IgD-negative memory B cell (primary cell): ENCODE results near the gene AP1AR. TPM values are rescaled to one million over a fixed set of nuclear protein-coding genes. Genes with fewer than 3 reads are reported as not detected.
"Not testable (repeated sequence)": the region's sequence is repeated elsewhere in the genome, so short reads cannot be mapped to it uniquely, and the experiment has no call there.

Experiments used
- H3K27ac Mint-ChIP-seq, 3 donors: one replicate each; pipeline ENCODE4 v1.8.0; 2020 to 2022; ENCODE audit warnings: mild to moderate bottlenecking in 3 of 3, mixed read lengths in 3 of 3, moderate library complexity in 1 of 3
- H3K27me3 Mint-ChIP-seq: one replicate; pipeline ENCODE4 v1.8.0; 2021; ENCODE audit warnings: mixed read lengths
- H3K36me3 Mint-ChIP-seq: one replicate; pipeline ENCODE4 v1.8.0; 2020; ENCODE audit warnings: mild to moderate bottlenecking, mixed read lengths
- H3K4me1 Mint-ChIP-seq, 3 donors: one replicate each; pipeline ENCODE4 v1.8.0; 2020 to 2022; ENCODE audit warnings: mixed read lengths in 3 of 3, mild to moderate bottlenecking in 1 of 3
- H3K4me3 Mint-ChIP-seq, 4 donors: one replicate each; pipeline ENCODE4 v1.8.0; 2020 to 2022; ENCODE audit warnings: mild to moderate bottlenecking in 4 of 4, mixed read lengths in 4 of 4, moderate library complexity in 3 of 4
- H3K9me3 Mint-ChIP-seq, 3 donors: one replicate each; pipeline ENCODE4 v1.8.0; 2020 to 2021; ENCODE audit warnings: mixed read lengths in 3 of 3, mild to moderate bottlenecking in 1 of 3
- polyA plus RNA-seq: library from polyadenylated mRNA; unstranded; fragments of 300-500 nt; fragmentation: Illumina TruSeq; gene quantifications from one replicate; pipeline ENCODE4 v1.2.3, GENCODE V29; 2021

Gene AP1AR
- polyA plus RNA-seq, 1 donor from 2014 or later: 17.4 TPM

DNA sequence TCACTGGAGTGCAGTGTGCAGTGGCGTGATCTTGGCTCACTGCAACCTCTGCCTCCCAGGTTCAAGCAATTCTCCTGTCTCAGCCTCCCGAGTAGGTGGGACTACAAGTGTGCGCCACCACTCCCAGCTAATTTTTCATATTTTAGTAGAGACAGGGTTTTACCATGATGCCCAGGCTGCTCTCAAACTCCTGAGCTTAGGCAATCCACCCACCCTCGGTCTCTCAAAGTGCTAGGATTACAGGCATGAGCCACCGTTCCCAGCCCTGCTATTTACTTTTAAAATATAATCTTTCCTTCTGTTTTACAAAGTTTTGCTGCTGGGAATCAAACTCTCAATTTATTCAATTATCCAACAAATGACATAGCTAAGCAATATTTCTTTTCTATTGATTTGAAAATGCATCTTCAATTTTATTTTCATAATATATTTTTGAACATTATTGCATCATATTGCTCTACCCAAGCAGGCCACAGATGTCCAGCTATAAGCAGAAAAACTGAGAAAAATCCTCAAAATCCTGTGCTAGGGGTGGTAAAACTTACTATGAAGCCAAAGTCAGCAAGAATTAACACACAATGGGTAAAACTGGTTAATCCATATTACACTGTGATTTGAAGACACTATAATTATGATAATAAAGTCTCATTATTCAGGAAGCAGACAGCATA is 48.9 kb downstream of the AP1AR start:
- H3K36me3 Mint-ChIP-seq: peaks cover 11% of the 10 kb centered on the region
- H3K4me3 Mint-ChIP-seq: peak overlapping the region; percentile 83 to 97 (median 94)
- H3K27ac Mint-ChIP-seq: peak overlapping the region; percentile 75 to 97 (median 92)

GRCh38 chr4:112281895-112282398 is 50.4 kb downstream of the AP1AR start:
- peak overlapping the region; percentile 5 to 97 (median 82) for H3K4me3 Mint-ChIP-seq
- peaks cover 11% of the 10 kb centered on the region for H3K36me3 Mint-ChIP-seq
- not testable (repeated sequence) for H3K27me3 Mint-ChIP-seq, H3K9me3 Mint-ChIP-seq
- H3K27ac Mint-ChIP-seq: peak overlapping the region; percentile 69 to 97 (median 75)
- H3K4me1 Mint-ChIP-seq: peaks cover 58 to 67% (median 60%) of the 10 kb centered on the region in 3 donors

More for the DNA sequence above, 48.9 kb downstream of the AP1AR start:
- H3K27me3 Mint-ChIP-seq: no peaks in the 10 kb centered on the region
- H3K9me3 Mint-ChIP-seq: peaks cover 0 to 3% (median 0%) of the 10 kb centered on the region in 3 donors
- H3K4me1 Mint-ChIP-seq: peaks cover 51 to 67% (median 66%) of the 10 kb centered on the region in 3 donors

- peaks cover 11% of the 10 kb centered on the region for H3K36me3 Mint-ChIP-seq
- H3K27me3 Mint-ChIP-seq: no peaks in the 10 kb centered on the region
- peaks cover 60 to 68% (median 66%) of the 10 kb centered on the region in 3 donors for H3K4me1 Mint-ChIP-seq
- H3K4me3 Mint-ChIP-seq: peak overlapping the region; percentile 78 to 99 (median 92)
- H3K9me3 Mint-ChIP-seq: peaks cover 0 to 6% (median 0%) of the 10 kb centered on the region in 3 donors
- peak overlapping the region; percentile 69 to 97 (median 75) for H3K27ac Mint-ChIP-seq
These were observed 51.5 kb downstream of the AP1AR start for GRCh38 chr4:112282860-112283667.

GRCh38 chr4:112284166-112284565 is 52.6 kb downstream of the AP1AR start:
- no peaks in the 10 kb centered on the region for H3K27me3 Mint-ChIP-seq
- peaks cover 11% of the 10 kb centered on the region for H3K36me3 Mint-ChIP-seq
- peaks cover 60 to 68% (median 64%) of the 10 kb centered on the region in 3 donors for H3K4me1 Mint-ChIP-seq
- H3K9me3 Mint-ChIP-seq: peaks cover 0 to 6% (median 0%) of the 10 kb centered on the region in 3 donors
- peak overlapping the region; percentile 75 to 97 (median 84) for H3K27ac Mint-ChIP-seq
- peak overlapping the region; percentile 95 to 99 (median 98) for H3K4me3 Mint-ChIP-seq

DNA sequence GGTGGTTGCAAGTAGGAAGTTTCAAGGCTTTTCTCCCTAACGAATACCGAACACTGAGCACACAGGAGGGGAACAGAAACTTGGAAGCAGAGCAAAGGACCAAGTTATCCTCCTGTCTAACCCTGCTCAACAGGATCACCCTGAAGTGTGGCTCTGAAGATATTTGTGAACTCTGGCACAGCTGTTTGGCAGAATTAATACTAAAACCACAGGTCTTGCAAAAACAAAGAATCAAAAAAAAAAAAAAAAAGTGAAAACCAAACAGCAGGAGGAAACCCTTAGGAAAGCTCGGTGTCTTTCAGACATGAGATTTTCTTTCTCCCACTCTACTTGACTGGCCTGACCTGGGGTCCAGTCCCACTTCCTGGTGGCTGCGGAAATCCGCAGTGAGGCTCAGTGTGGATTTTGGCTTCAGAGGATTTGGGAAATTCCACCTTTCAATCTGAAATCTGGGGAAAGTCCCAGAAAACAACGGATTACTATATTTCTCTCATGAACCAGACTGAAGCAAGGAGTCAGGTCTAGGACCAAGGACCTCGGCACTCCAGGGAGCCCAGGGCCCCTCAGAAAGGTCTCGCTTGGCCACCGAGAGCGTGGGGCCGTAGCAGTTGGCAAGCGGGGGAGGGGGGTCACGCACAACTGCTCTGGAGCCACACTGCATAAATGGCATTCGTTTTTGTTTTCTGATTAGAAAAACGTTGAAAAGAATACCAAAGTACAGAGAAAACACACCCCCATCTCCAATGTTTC is 53.2 kb downstream of the AP1AR start:
- Mint-ChIP-seq H3K27me3 (no peaks in the 10 kb centered on the region), H3K4me1 (peaks cover 60 to 70% (median 65%) of the 10 kb centered on the region in 3 donors), H3K4me3 (peak overlapping the region; percentile 95 to 99 (median 98)), H3K9me3 (peaks cover 0 to 6% (median 0%) of the 10 kb centered on the region in 3 donors), H3K27ac (peak overlapping the region; percentile 84 to 97 (median 91)), H3K36me3 (peaks cover 11% of the 10 kb centered on the region)

GRCh38 chr4:112287258-112287989 is 55.8 kb downstream of the AP1AR start:
- Mint-ChIP-seq H3K9me3 (peaks cover 0 to 3% (median 0%) of the 10 kb centered on the region in 3 donors), H3K4me1 (peaks cover 42 to 53% (median 51%) of the 10 kb centered on the region in 3 donors), H3K4me3 (peak overlapping the region; percentile 77 to 99 (median 93)), H3K27ac (peak overlapping the region; percentile 84 to 98 (median 97)), H3K36me3 (peaks cover under 1% of the 10 kb centered on the region), H3K27me3 (no peaks in the 10 kb centered on the region)

DNA sequence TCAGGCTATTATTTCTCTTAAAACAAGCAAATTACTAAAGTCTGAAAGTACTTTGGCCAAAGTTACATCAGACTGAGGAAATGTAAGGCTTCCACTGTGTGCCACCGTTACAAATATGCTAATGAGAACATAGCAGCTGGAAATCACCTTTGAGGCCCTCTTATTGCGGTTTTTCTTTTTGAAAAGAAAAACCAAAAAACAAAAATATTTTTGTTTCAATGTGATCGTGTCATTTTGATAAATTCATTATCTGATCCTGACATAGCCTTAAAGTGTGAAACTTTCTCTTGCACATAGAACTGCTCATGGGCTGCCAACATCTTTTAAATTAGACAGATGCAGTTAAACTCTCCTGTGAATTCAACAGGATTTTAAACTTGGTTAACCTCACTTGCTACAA is 56.9 kb downstream of the AP1AR start:
- Mint-ChIP-seq H3K4me1 (peaks cover 33 to 44% (median 44%) of the 10 kb centered on the region in 3 donors), H3K4me3 (peak overlapping the region; percentile 51 to 97 (median 79)), H3K9me3 (peaks cover 0 to 3% (median 0%) of the 10 kb centered on the region in 3 donors)

DNA sequence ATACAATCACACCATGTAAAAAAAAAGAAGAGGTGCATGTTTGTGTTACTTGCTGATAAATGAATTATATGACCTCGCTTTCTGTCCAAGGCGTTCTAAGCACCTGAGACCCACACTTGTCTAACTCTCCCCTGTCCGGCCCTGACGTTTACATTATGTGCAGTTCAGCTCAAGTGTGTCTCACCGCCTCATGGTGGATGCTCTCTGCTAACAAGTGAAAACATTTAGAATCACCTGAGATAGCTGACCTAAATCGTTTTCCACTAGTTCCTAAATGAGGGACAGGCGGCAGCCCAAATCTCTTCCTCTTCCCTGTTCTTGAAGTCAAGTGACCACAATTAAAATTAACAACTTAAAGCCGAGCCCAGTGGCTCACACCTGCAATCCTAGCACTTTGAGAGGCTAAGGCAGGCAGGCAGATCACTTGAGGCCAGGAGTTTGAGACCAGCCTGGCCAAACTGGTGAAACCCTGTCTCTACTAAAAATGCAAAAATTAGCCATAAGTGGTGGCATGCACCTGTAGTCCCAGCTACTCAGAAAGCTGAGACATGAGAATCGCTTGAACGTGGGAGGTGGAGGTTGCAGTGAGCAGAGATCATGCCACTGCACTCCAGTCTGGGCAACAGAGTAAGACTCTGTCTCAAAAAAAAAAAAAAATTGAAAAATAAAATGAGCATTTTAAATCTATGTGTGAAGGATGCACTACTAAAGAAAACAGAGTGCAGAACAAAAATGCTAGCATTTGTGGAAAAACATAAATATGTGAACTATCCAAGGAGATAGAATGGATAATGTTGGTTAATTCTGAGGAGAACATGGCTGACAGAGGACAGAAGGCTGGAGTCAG is 58.0 kb downstream of the AP1AR start:
- Mint-ChIP-seq H3K4me1 (peaks cover 28 to 41% (median 36%) of the 10 kb centered on the region in 3 donors), H3K27me3 (no peaks in the 10 kb centered on the region), H3K9me3 (peaks cover 0 to 3% (median 0%) of the 10 kb centered on the region in 3 donors)

More for the DNA sequence above, 56.9 kb downstream of the AP1AR start:
- Mint-ChIP-seq H3K36me3 (no peaks in the 10 kb centered on the region), H3K27ac (peak overlapping the region; percentile 84 to 97 (median 95)), H3K27me3 (no peaks in the 10 kb centered on the region)

DNA sequence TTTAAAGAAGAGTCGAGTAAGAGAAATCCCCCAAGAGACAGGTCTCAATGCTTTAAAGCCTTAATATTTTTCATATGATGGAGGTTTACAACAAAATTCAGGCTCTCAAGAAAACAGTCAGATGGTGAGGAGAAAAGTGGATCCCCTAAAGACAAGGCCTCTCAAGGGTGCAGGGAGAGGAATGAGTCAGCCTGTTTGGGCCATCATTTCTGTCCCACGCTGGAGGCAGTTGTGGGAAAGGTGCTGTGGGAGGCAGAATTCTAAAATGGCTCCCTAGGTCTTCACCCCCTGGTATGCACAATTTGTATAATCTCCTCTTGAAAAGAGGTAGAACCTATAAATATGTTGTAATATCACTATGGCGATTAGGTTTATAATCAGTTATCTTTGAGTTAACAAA is 58.8 kb downstream of the AP1AR start:
- no peaks in the 10 kb centered on the region for H3K36me3 Mint-ChIP-seq
- peak overlapping the region in 1 of 4 donors; percentile 20 for H3K4me3 Mint-ChIP-seq
- peak overlapping the region in 2 of 3 donors; percentile 84 to 97 for H3K27ac Mint-ChIP-seq
- H3K9me3 Mint-ChIP-seq: peaks cover 0 to 3% (median 0%) of the 10 kb centered on the region in 3 donors
- H3K4me1 Mint-ChIP-seq: peaks cover 27 to 41% (median 34%) of the 10 kb centered on the region in 3 donors
- no peaks in the 10 kb centered on the region for H3K27me3 Mint-ChIP-seq

More for the DNA sequence above, 58.0 kb downstream of the AP1AR start:
- H3K27ac Mint-ChIP-seq: peak overlapping the region; percentile 84 to 97 (median 95)
- no peaks in the 10 kb centered on the region for H3K36me3 Mint-ChIP-seq
- H3K4me3 Mint-ChIP-seq: peak overlapping the region; percentile 23 to 97 (median 73)

DNA sequence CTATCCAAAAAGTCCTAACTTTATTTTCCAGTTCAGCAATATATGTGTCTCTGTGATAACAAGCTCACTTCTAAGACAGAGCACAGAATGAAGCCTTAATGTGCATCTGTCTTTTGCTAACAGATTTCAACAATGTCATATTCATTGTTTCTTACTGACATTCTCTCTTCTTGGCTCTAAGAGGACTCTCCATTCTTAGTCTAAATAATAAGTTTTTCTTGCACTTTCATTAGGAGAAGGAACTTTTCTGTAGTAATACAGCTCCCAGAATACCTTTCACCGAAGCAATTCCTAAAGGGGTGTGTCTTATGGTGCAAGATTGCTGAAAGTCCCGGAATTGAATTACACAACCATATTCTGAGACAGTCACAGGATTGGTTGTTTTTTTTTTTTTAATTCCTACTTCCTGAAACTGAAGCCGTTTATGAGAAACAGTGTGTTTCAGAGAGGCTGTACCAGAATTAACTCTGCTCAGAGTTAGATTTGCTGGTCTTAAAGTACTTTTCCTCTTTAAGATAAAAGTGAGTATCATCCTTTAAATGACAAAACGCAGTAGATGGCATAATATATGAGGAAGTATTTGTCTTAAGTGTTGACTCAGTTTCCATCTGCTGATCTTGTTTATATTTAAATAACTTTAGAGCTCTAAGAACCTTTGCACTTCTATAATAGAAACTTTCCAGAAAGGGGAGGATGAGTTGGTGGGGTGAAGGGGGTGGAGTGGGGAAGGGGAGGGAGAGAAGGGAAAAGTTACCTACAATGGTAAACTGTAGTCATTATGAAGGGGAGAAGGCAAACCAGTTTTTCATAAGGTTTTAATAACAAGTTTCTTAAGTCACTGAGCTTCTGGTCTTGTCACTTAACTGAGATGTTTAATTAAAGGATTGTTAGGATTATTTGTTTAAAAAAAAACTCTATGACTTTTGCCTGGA is 65.6 kb downstream of the AP1AR start, which contains the start of gene ALPK1:
ALPK1 (plus strand) TSS at position 421 of the 932 bp plus-strand sequence.
- Mint-ChIP-seq H3K4me3 (peak within 1 kb of the TSS; percentile 81 to 94 (median 90)), H3K27me3 (no peaks in the 10 kb centered on the region), H3K27ac (peak within 1 kb of the TSS in 2 of 3 donors; percentile 80 to 91), H3K9me3 (no peaks in the 10 kb centered on the region), H3K36me3 (no peaks in the 10 kb centered on the region), H3K4me1 (peaks cover 11 to 21% (median 17%) of the 10 kb centered on the region in 3 donors)

DNA sequence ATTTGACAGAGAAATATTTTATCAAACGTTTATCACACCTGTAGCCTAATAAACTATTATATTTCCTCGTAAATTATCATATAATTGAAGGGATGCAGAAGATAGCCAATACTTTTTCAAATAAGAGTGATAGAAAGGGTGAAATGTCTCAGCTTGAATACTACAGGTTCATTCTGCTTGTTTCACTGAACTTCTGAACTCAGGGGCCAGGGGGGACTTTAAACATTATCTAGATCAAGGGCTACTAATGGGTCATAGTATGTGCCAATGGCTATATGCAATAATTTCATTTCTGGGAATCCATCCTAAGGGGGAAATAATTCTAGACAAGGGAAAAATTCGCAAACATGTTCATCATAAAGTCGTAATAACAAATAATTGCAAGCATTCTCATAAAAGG is 68.1 kb downstream of the AP1AR start:
- no peaks in the 10 kb centered on the region for H3K9me3 Mint-ChIP-seq

More for the DNA sequence above, 68.1 kb downstream of the AP1AR start:
- Mint-ChIP-seq H3K4me3 (peak overlapping the region in 1 of 4 donors; percentile 20), H3K36me3 (no peaks in the 10 kb centered on the region), H3K4me1 (peaks cover 11 to 21% (median 15%) of the 10 kb centered on the region in 3 donors), H3K27me3 (no peaks in the 10 kb centered on the region), H3K27ac (no peak overlapping the region)
